Endodermal cell (in vitro differentiated cells): ENCODE measurements around the gene CGRRF1. TPM values are rescaled to one million over a fixed set of nuclear protein-coding genes. Genes with fewer than 3 reads are reported as not detected.

Source experiments
- DNase-seq: peaks from one replicate; pipeline ENCODE4 v3.0.0-alpha.2; 2017
- H3K27ac ChIP-seq: 2 replicates; pipeline ENCODE4 v1.5.1; 2013; ENCODE audit warnings: mild to moderate bottlenecking, low read depth, low read length, moderate library complexity
- H3K27me3 ChIP-seq: 2 replicates; pipeline ENCODE4 v1.6.1; 2013; ENCODE audit warnings: mild to moderate bottlenecking, low read length, moderate library complexity; ENCODE audit not compliant: insufficient read depth, control insufficient read depth, poor library complexity, severe bottlenecking
- H3K36me3 ChIP-seq: 2 replicates; pipeline ENCODE4 v1.7.0; 2013; ENCODE audit warnings: mild to moderate bottlenecking, low read length, moderate library complexity; ENCODE audit not compliant: control insufficient read depth, insufficient read depth
- H3K4me1 ChIP-seq: one replicate; pipeline ENCODE4 v1.7.0; 2013; ENCODE audit warnings: low read length; ENCODE audit not compliant: control insufficient read depth, insufficient read depth
- H3K4me3 ChIP-seq: 2 replicates; pipeline ENCODE4 v1.5.1; 2013; ENCODE audit warnings: mild to moderate bottlenecking, low read length, moderate library complexity
- H3K9ac ChIP-seq: 2 replicates; pipeline ENCODE4 v1.6.1; 2013; ENCODE audit warnings: mild to moderate bottlenecking, low read length, moderate library complexity; ENCODE audit not compliant: poor library complexity, severe bottlenecking; ENCODE audit errors: extremely low read depth
- H3K9me3 ChIP-seq: 2 replicates; pipeline ENCODE4 v1.6.1; 2013; ENCODE audit warnings: mild to moderate bottlenecking, low read length, moderate library complexity; ENCODE audit not compliant: control insufficient read depth
- H3K27ac Mint-ChIP-seq: 2 replicates; pipeline ENCODE4 v1.8.0; 2020; ENCODE audit warnings: mixed read lengths
- H3K27me3 Mint-ChIP-seq: 2 replicates; pipeline ENCODE4 v1.8.0; 2021; ENCODE audit warnings: mild to moderate bottlenecking, mixed read lengths; ENCODE audit not compliant: insufficient read depth
- H3K36me3 Mint-ChIP-seq: 2 replicates; pipeline ENCODE4 v1.8.0; 2020; ENCODE audit warnings: low read depth, mixed read lengths
- H3K4me1 Mint-ChIP-seq: 2 replicates; pipeline ENCODE4 v1.8.0; 2020; ENCODE audit warnings: mixed read lengths
- H3K4me3 Mint-ChIP-seq: 2 replicates; pipeline ENCODE4 v1.8.0; 2020; ENCODE audit warnings: mild to moderate bottlenecking, moderate library complexity, mixed read lengths
- H3K9me3 Mint-ChIP-seq: 2 replicates; pipeline ENCODE4 v1.8.0; 2020; ENCODE audit warnings: mild to moderate bottlenecking, mixed read lengths
- CTCF ChIP-seq: fragments of 200-600 bp; sonication (generic); conservative IDR thresholded peaks from 2 replicates; pipeline ENCODE4 v1.5.0; 2021; ENCODE audit warnings: antibody characterized with exemption, mild to moderate bottlenecking
- WGBS, 2 experiments: methylation state at CpG; one replicate each; pipeline versions ENCODE4 v1.1.5 to v1.1.7; 2013; ENCODE audit warnings: missing lambda C conversion rate in 2 of 2, mixed read lengths in 1 of 2; ENCODE audit not compliant: insufficient coverage in 1 of 2, insufficient read length in 1 of 2; 5-methylcytosine and 5-hydroxymethylcytosine counted together
- long read RNA-seq, 4 experiments: library from polyadenylated mRNA in 2 of 4; library from RNA in 1 of 4; library from capped mRNA in 1 of 4; stranded (forward) in 3 of 4; unstranded in 1 of 4; transcript quantifications; one replicate each; pipeline ENCODE4 v2.0.0, GENCODE V29; 2020 to 2021; ENCODE audit warnings: inconsistent platforms in 1 of 4
- polyA plus RNA-seq, 2 experiments: library from polyadenylated mRNA; stranded (reverse); fragments of 50-300 nt; gene quantifications; one replicate each; pipeline ENCODE4 v1.2.3, GENCODE V29; 2013
- total RNA-seq, 2 donors: library from RNA; stranded (reverse); fragmentation: NEBNext Ultra II Directional in 1 of 2; extraction: Animal tissue kit (Norgen Biotek cat#: 25700) in 1 of 2; gene quantifications; 2 replicates in 1 of 2; 3 replicates in 1 of 2; pipeline ENCODE4 v1.2.1, GENCODE V29; 2021

The CGRRF1 gene
- total RNA-seq = 10 to 100 TPM; 17.8 to 19.3 TPM
- 23.1 TPM for polyA plus RNA-seq (2013, experiment 1 of 2)
- 26.7 TPM for polyA plus RNA-seq (2013, experiment 2 of 2)
- long read RNA-seq, experiment 1, partial matches to known transcripts = 2 of 12 reads
- long read RNA-seq, experiment 1, other reads (novel, unspliced or antisense) = 6 of 12 reads
- long read RNA-seq, experiment 2, transcript CGRRF1-201 (6 exons, 2,057 nt) = major isoform, 40 of 53 reads
- long read RNA-seq, experiment 2, partial matches to known transcripts = 2 of 53 reads
- long read RNA-seq, experiment 2, other reads (novel, unspliced or antisense) = 11 of 53 reads
- long read RNA-seq, experiment 3, transcript CGRRF1-201 (6 exons, 2,057 nt) = major isoform, 51 of 61 reads
- long read RNA-seq, experiment 3, partial matches to known transcripts = 1 of 61 reads
- long read RNA-seq, experiment 3, other reads (novel, unspliced or antisense) = 8 of 61 reads
- long read RNA-seq, experiment 4, transcript CGRRF1-201 (6 exons, 2,057 nt) = major isoform, 77 of 88 reads
- long read RNA-seq, experiment 4, partial matches to known transcripts = 0 of 88 reads
- long read RNA-seq, experiment 4, other reads (novel, unspliced or antisense) = 10 of 88 reads

- peak within 1 kb of the TSS; percentile 95 for H3K27ac Mint-ChIP-seq
- peak; percentile 72 for TF ChIP-seq CTCF
- H3K9me3 Mint-ChIP-seq = no peaks in the 10 kb centered on the region
- Histone ChIP-seq H3K36me3 (peaks cover 6% of the 10 kb centered on the region), H3K4me3 (peak within 1 kb of the TSS; percentile 95), H3K9ac (peak within 1 kb of the TSS; percentile 69), H3K9me3 (peaks cover 7% of the 10 kb centered on the region), H3K4me1 (peaks cover 4% of the 10 kb centered on the region), H3K27ac (no peak within 1 kb of the TSS), H3K27me3 (no peaks in the 10 kb centered on the region)
- peaks cover 9% of the 10 kb centered on the region for H3K4me1 Mint-ChIP-seq
- no peaks in the 10 kb centered on the region for H3K27me3 Mint-ChIP-seq
- peak; percentile 100 for DNase-seq
- WGBS, 2 experiments = 1% methylated on average over 26 to 66 of the region's 66 CpGs
- peaks cover 10% of the 10 kb centered on the region for H3K36me3 Mint-ChIP-seq
- peak within 1 kb of the TSS; percentile 94 for H3K4me3 Mint-ChIP-seq
Measured at GRCh38 chr14:54509546-54510501, at the start of gene CGRRF1. TSS of gene CGRRF1 (plus strand) at chr14:54509906. CDS start at chr14:54509960, 54 bp downstream.

- peaks cover 18% of the 10 kb centered on the region for H3K9me3 ChIP-seq
- Mint-ChIP-seq H3K27me3 (no peaks in the 10 kb centered on the region), H3K4me1 (no peaks in the 10 kb centered on the region), H3K9me3 (peaks cover 30% of the 10 kb centered on the region), H3K36me3 (no peaks in the 10 kb centered on the region), H3K27ac (no peak overlapping the region), H3K4me3 (no peak overlapping the region)
- WGBS, 2 experiments = 87 to 95% methylated on average over 4 to 5 of the region's 5 CpGs
- no peak for TF ChIP-seq CTCF
- no peaks in the 10 kb centered on the region for H3K36me3 ChIP-seq
- no peaks in the 10 kb centered on the region for H3K27me3 ChIP-seq
- no peak overlapping the region for H3K9ac ChIP-seq
- no peak overlapping the region for H3K4me3 ChIP-seq
- no peak overlapping the region for H3K27ac ChIP-seq
- H3K4me1 ChIP-seq = no peaks in the 10 kb centered on the region
- DNase-seq = no peak
Measured at GRCh38 chr14:54462048-54462447, 47.7 kb upstream of the CGRRF1 start.

- 93 to 96% methylated on average over 4 of the region's 4 CpGs for WGBS, 2 experiments
- H3K27ac ChIP-seq = peak overlapping the region; percentile 42
Measured at GRCh38 chr14:54465654-54466053, 44.1 kb upstream of the CGRRF1 start.

More at GRCh38 chr14:54465654-54466053, 44.1 kb upstream of the CGRRF1 start:
- no peak overlapping the region for H3K4me3 ChIP-seq
- H3K9me3 Mint-ChIP-seq = peaks cover 16% of the 10 kb centered on the region
- H3K36me3 ChIP-seq = no peaks in the 10 kb centered on the region
- H3K4me1 Mint-ChIP-seq = peaks cover 14% of the 10 kb centered on the region
- no peak for DNase-seq
- H3K4me1 ChIP-seq = no peaks in the 10 kb centered on the region
- TF ChIP-seq CTCF = no peak
- H3K9ac ChIP-seq = no peak overlapping the region
- H3K27me3 ChIP-seq = no peaks in the 10 kb centered on the region
- H3K36me3 Mint-ChIP-seq = peaks cover 16% of the 10 kb centered on the region
- no peak overlapping the region for H3K27ac Mint-ChIP-seq
- H3K9me3 ChIP-seq = peaks cover 19% of the 10 kb centered on the region
- H3K4me3 Mint-ChIP-seq = no peak overlapping the region
- peaks cover 2% of the 10 kb centered on the region for H3K27me3 Mint-ChIP-seq
